H1 (cell line): ENCODE results near the gene SUOX. TPM values are rescaled to one million over a fixed set of nuclear protein-coding genes. Genes with fewer than 3 reads are reported as not detected.

Experiments used
- CTBP2 ChIP-seq: IDR thresholded peaks from 2 replicates; pipeline ENCODE4 v1.7.0; 2011; ENCODE audit warnings: borderline replicate concordance, mild to moderate bottlenecking, moderate library complexity, mixed read lengths, low read length; ENCODE audit not compliant: insufficient read depth, insufficient read length
- POLR2AphosphoS5 ChIP-seq: IDR thresholded peaks from 2 replicates; pipeline ENCODE4 v1.6.1; 2011; ENCODE audit warnings: low read depth, low read length
- polyA plus RNA-seq, 7 experiments: library from polyadenylated mRNA; depleted of rRNA in 3 of 7; stranded (reverse) in 5 of 7; unstranded in 2 of 7; fragments of >200 nt in 5 of 7; fragments of 200-250 nt in 2 of 7; gene quantifications; 1 replicate in 5 of 7; 2 replicates in 1 of 7; 4 replicates in 1 of 7; pipeline versions ENCODE4 v1.2.1 to v1.2.3, GENCODE V29; 2011 to 2013; ENCODE audit warnings: missing spikeins in 2 of 7, mixed read lengths in 2 of 7
- total RNA-seq: library from RNA; stranded (reverse); fragmentation: NEBNext Ultra II Directional; extraction: Animal tissue kit (Norgen Biotek cat#: 25700); gene quantifications from 2 replicates; pipeline ENCODE4 v1.2.1, GENCODE V29; 2021
- TF ChIP-seq, protein P1 (sequence below): fragments of 300-600 bp; sonication (generic); IDR thresholded peaks from 2 replicates; pipeline ENCODE4 v1.7.1; 2012; ENCODE audit warnings: low read length, moderate library complexity, mild to moderate bottlenecking, inconsistent platforms; ENCODE audit not compliant: insufficient replicate concordance

SUOX gene
- total and polyA plus RNA-seq, 2 of the 8 experiments (the other 6 are each of a cell fraction or from before 2014, with no cell fraction given), result 22.5 to 31.3 TPM

DNA sequence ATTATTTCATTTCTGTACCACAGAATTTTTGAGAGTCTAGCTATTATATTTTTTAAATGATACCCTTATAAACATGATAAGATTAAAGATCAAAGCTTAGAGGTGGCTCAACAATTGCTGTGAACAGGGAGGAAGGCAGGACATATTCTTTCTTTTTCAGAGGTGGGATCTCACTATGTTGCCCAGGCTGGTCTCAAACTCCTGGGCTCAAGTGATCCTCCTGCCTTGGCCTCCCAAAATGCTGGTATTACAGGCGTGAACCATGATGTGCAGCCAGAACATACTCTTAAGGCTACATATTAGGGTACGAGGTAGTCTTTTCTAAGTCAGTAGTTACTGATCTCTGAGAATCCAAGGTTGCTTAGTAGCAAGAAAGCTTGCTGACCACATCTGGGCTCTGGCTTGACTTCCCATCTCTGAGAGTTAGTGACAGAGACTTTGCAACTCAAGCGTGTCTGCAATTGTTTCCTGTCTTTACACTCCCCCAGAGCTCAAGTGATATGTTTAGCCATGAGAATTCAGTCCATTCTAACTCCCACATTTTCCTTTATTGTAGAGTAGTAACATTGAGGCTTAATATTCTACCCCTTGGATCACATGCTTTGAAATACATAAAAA is 14.6 kb upstream of the SUOX start (continued):
- TF ChIP-seq, protein P1, sequence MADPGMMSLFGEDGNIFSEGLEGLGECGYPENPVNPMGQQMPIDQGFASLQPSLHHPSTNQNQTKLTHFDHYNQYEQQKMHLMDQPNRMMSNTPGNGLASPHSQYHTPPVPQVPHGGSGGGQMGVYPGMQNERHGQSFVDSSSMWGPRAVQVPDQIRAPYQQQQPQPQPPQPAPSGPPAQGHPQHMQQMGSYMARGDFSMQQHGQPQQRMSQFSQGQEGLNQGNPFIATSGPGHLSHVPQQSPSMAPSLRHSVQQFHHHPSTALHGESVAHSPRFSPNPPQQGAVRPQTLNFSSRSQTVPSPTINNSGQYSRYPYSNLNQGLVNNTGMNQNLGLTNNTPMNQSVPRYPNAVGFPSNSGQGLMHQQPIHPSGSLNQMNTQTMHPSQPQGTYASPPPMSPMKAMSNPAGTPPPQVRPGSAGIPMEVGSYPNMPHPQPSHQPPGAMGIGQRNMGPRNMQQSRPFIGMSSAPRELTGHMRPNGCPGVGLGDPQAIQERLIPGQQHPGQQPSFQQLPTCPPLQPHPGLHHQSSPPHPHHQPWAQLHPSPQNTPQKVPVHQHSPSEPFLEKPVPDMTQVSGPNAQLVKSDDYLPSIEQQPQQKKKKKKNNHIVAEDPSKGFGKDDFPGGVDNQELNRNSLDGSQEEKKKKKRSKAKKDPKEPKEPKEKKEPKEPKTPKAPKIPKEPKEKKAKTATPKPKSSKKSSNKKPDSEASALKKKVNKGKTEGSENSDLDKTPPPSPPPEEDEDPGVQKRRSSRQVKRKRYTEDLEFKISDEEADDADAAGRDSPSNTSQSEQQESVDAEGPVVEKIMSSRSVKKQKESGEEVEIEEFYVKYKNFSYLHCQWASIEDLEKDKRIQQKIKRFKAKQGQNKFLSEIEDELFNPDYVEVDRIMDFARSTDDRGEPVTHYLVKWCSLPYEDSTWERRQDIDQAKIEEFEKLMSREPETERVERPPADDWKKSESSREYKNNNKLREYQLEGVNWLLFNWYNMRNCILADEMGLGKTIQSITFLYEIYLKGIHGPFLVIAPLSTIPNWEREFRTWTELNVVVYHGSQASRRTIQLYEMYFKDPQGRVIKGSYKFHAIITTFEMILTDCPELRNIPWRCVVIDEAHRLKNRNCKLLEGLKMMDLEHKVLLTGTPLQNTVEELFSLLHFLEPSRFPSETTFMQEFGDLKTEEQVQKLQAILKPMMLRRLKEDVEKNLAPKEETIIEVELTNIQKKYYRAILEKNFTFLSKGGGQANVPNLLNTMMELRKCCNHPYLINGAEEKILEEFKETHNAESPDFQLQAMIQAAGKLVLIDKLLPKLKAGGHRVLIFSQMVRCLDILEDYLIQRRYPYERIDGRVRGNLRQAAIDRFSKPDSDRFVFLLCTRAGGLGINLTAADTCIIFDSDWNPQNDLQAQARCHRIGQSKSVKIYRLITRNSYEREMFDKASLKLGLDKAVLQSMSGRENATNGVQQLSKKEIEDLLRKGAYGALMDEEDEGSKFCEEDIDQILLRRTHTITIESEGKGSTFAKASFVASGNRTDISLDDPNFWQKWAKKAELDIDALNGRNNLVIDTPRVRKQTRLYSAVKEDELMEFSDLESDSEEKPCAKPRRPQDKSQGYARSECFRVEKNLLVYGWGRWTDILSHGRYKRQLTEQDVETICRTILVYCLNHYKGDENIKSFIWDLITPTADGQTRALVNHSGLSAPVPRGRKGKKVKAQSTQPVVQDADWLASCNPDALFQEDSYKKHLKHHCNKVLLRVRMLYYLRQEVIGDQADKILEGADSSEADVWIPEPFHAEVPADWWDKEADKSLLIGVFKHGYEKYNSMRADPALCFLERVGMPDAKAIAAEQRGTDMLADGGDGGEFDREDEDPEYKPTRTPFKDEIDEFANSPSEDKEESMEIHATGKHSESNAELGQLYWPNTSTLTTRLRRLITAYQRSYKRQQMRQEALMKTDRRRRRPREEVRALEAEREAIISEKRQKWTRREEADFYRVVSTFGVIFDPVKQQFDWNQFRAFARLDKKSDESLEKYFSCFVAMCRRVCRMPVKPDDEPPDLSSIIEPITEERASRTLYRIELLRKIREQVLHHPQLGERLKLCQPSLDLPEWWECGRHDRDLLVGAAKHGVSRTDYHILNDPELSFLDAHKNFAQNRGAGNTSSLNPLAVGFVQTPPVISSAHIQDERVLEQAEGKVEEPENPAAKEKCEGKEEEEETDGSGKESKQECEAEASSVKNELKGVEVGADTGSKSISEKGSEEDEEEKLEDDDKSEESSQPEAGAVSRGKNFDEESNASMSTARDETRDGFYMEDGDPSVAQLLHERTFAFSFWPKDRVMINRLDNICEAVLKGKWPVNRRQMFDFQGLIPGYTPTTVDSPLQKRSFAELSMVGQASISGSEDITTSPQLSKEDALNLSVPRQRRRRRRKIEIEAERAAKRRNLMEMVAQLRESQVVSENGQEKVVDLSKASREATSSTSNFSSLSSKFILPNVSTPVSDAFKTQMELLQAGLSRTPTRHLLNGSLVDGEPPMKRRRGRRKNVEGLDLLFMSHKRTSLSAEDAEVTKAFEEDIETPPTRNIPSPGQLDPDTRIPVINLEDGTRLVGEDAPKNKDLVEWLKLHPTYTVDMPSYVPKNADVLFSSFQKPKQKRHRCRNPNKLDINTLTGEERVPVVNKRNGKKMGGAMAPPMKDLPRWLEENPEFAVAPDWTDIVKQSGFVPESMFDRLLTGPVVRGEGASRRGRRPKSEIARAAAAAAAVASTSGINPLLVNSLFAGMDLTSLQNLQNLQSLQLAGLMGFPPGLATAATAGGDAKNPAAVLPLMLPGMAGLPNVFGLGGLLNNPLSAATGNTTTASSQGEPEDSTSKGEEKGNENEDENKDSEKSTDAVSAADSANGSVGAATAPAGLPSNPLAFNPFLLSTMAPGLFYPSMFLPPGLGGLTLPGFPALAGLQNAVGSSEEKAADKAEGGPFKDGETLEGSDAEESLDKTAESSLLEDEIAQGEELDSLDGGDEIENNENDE, result no peak
- TF ChIP-seq CTBP2 (no peak), POLR2AphosphoS5 (no peak)
